ENCODE measurements around the gene GJC2. TPM values are rescaled to one million over a fixed set of nuclear protein-coding genes. Genes with fewer than 3 reads are reported as not detected.

The GJC2 gene
- polyA plus RNA-seq, 3 donors, result 0.15 TPM; not detected in 2

DNA sequence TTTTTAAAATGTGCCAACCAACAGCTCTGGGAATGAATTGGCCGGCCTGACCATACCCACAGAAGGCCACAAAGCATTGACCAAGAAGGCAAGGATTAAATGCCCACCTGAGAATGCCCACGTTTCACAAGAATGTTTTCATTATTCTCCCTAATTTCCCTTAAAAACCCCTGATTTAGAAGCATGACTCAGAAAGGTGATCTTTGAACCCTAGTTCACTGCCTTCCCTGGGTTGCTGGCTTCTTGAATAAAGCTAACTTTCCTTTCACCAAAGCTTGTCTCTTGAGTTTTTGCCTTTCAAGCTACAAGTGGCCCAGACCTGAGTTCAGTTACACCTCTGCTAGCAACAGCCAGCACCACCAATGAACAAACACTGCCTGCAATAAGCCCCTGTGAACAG is 26.2 kb upstream of the GJC2 start:
- WGBS (ENCODE audit: insufficient coverage), result 100% methylated on average over 2 of the region's 2 CpGs

DNA sequence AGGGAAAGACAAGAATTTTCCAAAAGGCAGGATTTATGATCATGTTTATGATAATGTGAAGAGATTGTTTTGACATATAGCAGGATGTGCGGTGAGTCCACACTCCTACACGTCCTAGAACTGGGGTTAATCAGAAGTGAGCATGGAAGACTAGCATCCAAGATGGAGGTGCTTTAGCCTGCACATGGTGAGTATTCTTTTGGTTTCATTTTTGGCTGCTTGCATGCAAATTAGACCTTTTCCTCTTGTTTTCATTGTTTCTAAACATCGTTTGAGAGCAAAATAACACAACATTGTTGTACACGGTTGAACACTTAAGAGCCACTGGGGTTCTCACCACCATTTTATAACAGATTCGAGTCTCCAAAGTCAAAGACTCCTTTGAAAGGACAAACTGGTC is 24.5 kb upstream of the GJC2 start:
- Mint-ChIP-seq H3K9me3 (no peaks in the 10 kb centered on the region), H3K4me1 (peaks cover 8% of the 10 kb centered on the region), H3K27ac (peak overlapping the region in 1 of 7 donors; percentile 15), H3K27me3 (ENCODE audit: low read depth in 3 of 3) (peaks cover 10 to 18% (median 16%) of the 10 kb centered on the region in 3 donors), H3K4me3 (no peak overlapping the region), H3K36me3 (no peaks in the 10 kb centered on the region)
- H3K27me3 ChIP-seq (ENCODE audit: control insufficient read depth in 2 of 2, insufficient read depth in 2 of 2, low read length in 2 of 2), result no peaks in the 10 kb centered on the region
- H3K4me2 ChIP-seq (replicated peaks; ENCODE audit: extremely low read depth, low read length, poor library complexity, severe bottlenecking), result no peak overlapping the region
- H3K79me2 ChIP-seq (ENCODE audit: insufficient read depth, low read length), result no peaks in the 10 kb centered on the region
- no peak overlapping the region for H3K9ac ChIP-seq (ENCODE audit: insufficient read depth, low read length, poor library complexity, severe bottlenecking)
- H2AFZ ChIP-seq (ENCODE audit: insufficient read depth, low read depth, low read length, poor library complexity, severe bottlenecking), result no peak overlapping the region
- no peak for DNase-seq
- no peaks in the 10 kb centered on the region for H4K20me1 ChIP-seq (ENCODE audit: insufficient read depth, low read length)
- WGBS (ENCODE audit: insufficient coverage), result 84% methylated on average over 5 of the region's 5 CpGs
- no peaks in the 10 kb centered on the region for H3K36me3 ChIP-seq (replicated peaks in 1 of 2; ENCODE audit: control insufficient read depth in 1 of 2, insufficient read depth in 2 of 2, low read length in 2 of 2)
- peaks cover 4 to 8% of the 10 kb centered on the region in 2 donors for H3K4me1 ChIP-seq (ENCODE audit: control insufficient read depth in 1 of 2, insufficient read depth in 2 of 2, low read length in 2 of 2)
- intact Hi-C loops (cut with micrococcal nuclease), result no loop called here
- TF ChIP-seq, protein P1, sequence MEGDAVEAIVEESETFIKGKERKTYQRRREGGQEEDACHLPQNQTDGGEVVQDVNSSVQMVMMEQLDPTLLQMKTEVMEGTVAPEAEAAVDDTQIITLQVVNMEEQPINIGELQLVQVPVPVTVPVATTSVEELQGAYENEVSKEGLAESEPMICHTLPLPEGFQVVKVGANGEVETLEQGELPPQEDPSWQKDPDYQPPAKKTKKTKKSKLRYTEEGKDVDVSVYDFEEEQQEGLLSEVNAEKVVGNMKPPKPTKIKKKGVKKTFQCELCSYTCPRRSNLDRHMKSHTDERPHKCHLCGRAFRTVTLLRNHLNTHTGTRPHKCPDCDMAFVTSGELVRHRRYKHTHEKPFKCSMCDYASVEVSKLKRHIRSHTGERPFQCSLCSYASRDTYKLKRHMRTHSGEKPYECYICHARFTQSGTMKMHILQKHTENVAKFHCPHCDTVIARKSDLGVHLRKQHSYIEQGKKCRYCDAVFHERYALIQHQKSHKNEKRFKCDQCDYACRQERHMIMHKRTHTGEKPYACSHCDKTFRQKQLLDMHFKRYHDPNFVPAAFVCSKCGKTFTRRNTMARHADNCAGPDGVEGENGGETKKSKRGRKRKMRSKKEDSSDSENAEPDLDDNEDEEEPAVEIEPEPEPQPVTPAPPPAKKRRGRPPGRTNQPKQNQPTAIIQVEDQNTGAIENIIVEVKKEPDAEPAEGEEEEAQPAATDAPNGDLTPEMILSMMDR (IDR thresholded peaks at IDR 0.05), result no peak
- no peaks in the 10 kb centered on the region for H3K9me3 ChIP-seq (replicated peaks in 1 of 2; ENCODE audit: control insufficient read depth in 1 of 2, insufficient read depth in 1 of 2, low read length in 2 of 2)
- no peak overlapping the region for H3K27ac ChIP-seq (ENCODE audit: low read depth in 1 of 2, low read length in 2 of 2)
- H3K4me3 ChIP-seq (replicated peaks in 1 of 3; ENCODE audit: low read depth in 2 of 3, low read length in 3 of 3), result no peak overlapping the region

More for the DNA sequence above, 26.2 kb upstream of the GJC2 start:
- H3K9ac ChIP-seq (ENCODE audit: insufficient read depth, low read length, poor library complexity, severe bottlenecking), result no peak overlapping the region
- H3K27ac Mint-ChIP-seq, result no peak overlapping the region
- no peak overlapping the region for H3K27ac ChIP-seq (ENCODE audit: low read depth in 1 of 2, low read length in 2 of 2)
- H3K9me3 ChIP-seq (replicated peaks in 1 of 2; ENCODE audit: control insufficient read depth in 1 of 2, insufficient read depth in 1 of 2, low read length in 2 of 2), result peaks cover 0 to 3% of the 10 kb centered on the region in 2 donors
- H4K20me1 ChIP-seq (ENCODE audit: insufficient read depth, low read length), result no peaks in the 10 kb centered on the region
- H3K4me2 ChIP-seq (replicated peaks; ENCODE audit: extremely low read depth, low read length, poor library complexity, severe bottlenecking), result no peak overlapping the region
- H3K27me3 Mint-ChIP-seq (ENCODE audit: low read depth in 3 of 3), result peaks cover 10 to 16% (median 14%) of the 10 kb centered on the region in 3 donors
- no peak overlapping the region for H2AFZ ChIP-seq (ENCODE audit: insufficient read depth, low read depth, low read length, poor library complexity, severe bottlenecking)
- peaks cover 0 to 5% (median 3%) of the 10 kb centered on the region in 7 donors for H3K9me3 Mint-ChIP-seq
- peaks cover 4 to 8% of the 10 kb centered on the region in 2 donors for H3K4me1 ChIP-seq (ENCODE audit: control insufficient read depth in 1 of 2, insufficient read depth in 2 of 2, low read length in 2 of 2)
- DNase-seq, result no peak
- TF ChIP-seq, protein P1 (IDR thresholded peaks at IDR 0.05), result no peak
- no peaks in the 10 kb centered on the region for H3K36me3 Mint-ChIP-seq
- no peak overlapping the region for H3K4me3 Mint-ChIP-seq
- intact Hi-C loops (cut with micrococcal nuclease), result loop anchor here in 1 of 2 donors (5.0 kb wide), 1 partner anchor 46 kb away; no protein-coding TSS in a partner anchor
- H3K27me3 ChIP-seq (ENCODE audit: control insufficient read depth in 2 of 2, insufficient read depth in 2 of 2, low read length in 2 of 2), result no peaks in the 10 kb centered on the region
- no peaks in the 10 kb centered on the region for H3K36me3 ChIP-seq (replicated peaks in 1 of 2; ENCODE audit: control insufficient read depth in 1 of 2, insufficient read depth in 2 of 2, low read length in 2 of 2)
- H3K79me2 ChIP-seq (ENCODE audit: insufficient read depth, low read length), result no peaks in the 10 kb centered on the region
- H3K4me1 Mint-ChIP-seq, result peaks cover 8% of the 10 kb centered on the region
- H3K4me3 ChIP-seq (replicated peaks in 1 of 3; ENCODE audit: low read depth in 2 of 3, low read length in 3 of 3), result no peak overlapping the region

Data from CD14-positive monocyte (primary cell).